ENCODE measurements around the gene SHROOM3.

Gene SHROOM3

DNA sequence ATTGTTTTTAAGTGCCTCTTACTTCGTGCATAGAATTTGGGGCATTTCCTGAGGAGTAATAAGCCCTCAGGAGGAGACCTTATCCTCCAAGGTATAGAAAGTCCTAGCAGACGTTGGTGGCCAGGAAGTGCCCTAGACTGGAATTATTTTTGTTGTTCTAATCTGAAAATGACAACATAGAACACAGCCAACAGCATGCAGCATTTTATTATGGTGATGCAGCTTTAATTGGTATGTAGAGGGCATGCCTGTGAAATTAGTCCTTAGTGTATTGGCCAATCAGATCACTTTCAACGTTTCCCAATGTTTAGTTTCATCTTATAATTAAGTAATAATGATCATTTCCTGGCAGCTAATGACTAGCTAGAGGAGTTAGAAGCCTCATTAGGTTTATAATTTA is 199.2 kb downstream of the SHROOM3 start:
- DNase-seq, result no peak

DNA sequence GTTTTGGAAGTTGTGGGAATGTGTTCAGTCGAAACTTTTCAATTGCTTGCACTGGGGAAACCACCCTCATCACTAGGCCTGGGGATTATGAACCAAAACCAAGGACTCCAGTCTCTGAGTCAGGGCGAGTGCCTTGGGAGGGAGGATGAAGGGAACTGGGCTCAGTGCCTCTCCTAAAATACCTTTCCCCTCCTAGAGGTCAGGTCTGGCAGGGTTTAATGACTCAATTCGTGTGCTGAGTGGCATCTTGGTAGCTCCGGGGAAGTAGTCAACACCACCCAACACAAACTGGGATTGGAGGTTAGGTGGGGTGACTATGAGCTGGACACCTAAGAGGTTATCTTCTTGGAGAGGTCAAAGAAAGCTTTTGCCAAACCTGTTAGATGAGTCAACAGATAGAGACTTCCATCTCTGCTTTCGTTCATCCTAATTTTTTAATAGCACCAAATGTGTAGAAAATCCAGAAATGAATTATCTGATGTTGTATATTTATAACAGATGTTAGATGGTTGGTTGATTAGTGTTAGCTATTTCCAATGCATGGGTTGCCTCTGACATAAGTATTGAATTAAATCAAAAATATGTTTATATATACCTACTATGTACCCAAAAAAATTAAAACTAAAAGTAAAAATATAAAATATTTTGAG is 202.8 kb downstream of the SHROOM3 start:
- no peak for DNase-seq

DNA sequence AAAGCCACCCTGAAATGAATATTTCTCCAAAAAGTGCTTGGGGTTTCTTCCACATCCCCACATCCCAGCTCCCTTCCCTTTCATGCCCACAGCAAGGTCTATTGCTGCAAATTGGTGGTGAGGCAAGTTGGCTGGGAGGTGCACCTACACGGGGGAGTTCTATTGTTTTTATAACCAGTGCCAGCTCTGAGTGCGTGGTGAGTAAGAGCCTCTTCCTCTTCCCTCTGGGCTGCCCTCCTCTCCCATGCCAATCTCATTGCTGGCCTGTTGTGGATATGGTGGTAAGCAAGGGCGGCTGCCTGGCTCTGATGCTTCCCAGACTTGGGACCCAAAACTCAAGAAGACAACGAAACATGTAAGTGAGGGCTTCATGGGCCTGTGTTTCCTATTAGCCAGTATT is 204.3 kb downstream of the SHROOM3 start:
- no peak for DNase-seq

DNA sequence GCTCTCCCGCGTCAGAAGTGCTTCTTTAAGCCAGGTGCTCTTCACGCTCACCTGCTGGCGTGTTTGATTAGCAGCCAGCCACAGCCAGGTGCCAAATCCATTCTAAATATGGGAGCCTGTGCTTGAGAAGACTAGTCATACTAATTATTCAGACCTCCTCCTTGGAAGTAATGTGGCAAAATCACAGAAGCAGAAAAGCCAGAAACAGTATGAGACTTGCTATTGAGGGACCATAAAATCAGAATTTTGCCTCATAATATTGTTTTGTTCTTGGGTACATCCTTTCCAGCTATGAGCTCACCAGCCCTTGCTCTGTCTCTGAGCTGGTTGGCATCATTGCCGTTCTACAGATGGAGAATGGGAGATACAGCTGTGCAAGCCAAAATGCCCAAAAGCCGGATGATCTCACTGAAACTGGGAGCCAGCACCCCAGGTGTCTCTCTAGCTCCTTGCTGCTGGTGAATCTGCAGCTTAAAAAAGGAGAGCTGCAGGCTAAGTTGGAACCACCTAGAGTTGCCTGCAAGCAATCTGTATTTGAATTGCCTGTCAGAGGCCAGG is 205.4 kb downstream of the SHROOM3 start:
- DNase-seq, result no peak

DNA sequence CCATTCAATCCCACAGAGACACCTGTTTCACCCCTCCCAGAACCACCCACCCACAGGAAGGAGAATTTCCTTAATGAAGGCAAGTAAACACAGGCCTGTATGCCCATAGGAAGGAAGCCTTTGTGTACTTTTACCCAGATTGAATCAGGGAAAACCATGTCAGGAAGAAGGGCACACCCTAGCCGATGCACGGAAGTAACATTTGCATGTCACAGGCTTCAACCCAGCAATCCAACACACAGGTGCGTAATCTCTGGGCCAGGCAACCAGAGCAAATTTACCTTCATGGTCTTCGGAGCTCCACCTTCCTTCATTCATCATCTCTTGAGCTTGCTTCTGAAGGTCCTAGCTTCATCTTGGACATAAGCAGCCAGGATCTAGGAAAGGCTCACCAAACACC is 206.3 kb downstream of the SHROOM3 start:
- DNase-seq, result no peak

DNA sequence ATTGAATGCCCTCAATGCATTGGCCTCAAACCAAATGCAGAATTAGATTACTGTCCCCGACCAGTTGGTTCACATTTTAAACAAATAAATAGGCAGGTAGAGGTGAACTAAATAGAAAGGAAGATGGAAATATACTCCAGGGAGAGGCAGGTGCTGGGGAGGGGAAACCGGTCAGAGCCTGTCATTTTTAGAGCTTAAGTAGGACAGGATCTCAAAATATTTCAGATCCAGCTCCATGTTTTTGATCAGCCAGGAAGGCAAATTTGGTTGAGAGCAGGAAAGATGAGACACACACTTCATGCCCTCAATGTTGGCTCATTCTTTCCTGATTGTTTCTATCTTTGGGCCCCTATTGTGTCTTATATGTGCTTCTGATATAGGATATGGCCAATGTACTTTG is 206.7 kb downstream of the SHROOM3 start:
- DNase-seq, result no peak

DNA sequence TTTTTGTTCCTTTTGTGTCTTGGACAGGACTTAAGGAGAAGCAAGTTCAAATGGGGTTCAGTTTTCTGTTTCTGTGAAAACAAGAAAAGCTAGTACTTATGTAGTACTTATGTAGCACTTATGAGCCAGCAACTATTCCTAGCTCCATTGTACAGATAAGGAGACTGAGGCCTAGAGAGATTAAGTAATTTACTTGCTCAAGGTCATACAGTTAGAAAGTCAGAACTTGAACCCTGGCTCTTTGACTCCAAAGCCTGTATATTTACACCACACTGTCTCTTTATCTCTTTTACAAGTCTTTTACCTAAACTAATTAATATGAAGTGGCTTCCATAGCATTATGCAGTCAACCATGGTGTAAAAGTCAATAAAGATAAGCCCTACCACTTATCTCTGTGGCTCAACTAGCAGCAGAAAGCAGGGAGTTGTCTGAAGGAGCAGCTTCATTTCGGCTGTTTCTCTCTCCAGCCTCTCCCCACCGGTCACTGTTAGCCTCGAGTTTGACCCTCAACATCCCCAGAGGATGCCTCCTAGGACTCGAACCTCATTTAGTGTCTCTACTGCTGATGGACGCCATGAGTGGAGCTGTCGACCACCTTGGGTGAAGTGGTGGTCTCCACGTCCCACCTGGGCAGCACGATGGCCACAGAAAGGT is 209.9 kb downstream of the SHROOM3 start:
- DNase-seq, result no peak

DNA sequence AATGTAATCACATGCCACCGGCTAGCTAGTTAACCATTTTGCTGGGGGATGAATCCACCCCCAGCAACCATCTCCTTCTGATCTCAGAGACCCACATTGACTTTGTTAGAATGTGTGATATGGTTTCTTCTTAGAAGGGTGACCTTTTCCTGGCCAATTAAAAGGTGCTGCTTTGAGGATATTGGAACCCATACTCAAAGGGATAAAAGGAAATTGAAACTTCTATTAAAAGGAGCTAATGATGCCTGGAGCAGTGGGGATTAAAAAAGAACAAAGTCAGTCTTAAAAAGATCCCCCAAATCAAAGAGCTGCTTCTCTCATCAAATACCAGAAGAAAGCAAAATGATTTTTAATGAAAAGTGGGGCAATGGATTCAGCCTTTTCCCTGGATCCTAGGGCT is 214.1 kb downstream of the SHROOM3 start:
- DNase-seq, result no peak

DNA sequence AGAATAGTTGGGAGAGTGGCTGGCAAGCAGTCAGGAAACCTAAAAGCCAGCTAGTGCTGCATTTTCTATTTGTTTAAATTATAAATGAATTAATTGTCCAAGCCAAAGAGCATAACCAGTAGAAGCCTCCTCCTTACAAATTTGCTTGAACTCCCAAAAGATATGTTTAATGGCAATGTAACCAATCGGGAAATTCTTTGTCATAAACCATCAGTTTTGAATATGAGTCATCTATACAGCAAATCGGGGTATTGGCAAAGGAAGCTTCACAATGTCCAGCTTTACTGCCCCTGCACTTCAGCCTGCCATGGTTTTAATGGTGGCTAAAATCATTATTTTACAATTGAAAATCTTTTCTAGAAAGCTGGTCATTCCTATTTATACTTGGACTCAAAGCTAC is 216.6 kb downstream of the SHROOM3 start:
- DNase-seq, result no peak

DNA sequence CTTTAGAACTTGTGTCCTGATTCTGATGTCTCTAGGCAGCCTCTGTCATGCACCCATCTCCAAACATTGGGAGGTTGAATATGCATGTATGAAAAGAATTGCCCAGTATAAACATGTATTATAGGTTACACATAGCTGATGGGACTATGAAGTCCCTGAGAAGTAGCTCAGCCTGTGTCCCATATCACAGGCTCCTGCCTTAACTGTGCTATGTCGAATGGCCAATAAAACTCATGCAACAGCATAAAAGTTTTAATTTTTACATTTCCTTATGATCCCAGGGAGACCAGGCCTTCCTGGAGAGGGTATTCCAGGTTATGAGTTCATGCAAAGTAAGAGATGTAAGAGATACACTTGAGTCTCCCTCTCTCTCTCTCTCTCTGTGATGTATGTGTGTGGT is 217.4 kb downstream of the SHROOM3 start:
- DNase-seq, result no peak

DNA sequence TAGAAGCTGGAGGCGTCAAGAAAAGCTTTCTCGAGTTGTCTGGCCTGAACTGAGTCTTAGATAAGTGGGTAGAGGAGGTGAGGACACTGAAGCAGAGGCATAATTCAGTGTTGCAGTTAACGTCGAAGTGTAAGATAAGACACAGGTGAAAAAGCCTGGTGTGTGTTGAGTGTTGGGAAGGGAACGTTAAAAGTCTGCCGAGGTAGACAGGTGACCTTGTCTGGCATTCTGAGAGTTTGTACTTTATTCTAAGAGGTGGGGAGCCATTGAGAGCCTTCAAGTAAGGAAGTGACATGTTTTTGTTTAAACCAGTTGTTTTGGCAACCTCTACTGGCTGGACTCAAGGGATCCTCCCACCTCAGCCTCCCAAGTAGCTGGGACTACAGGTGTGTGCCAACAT is 219.1 kb downstream of the SHROOM3 start:
- DNase-seq, result no peak

DNA sequence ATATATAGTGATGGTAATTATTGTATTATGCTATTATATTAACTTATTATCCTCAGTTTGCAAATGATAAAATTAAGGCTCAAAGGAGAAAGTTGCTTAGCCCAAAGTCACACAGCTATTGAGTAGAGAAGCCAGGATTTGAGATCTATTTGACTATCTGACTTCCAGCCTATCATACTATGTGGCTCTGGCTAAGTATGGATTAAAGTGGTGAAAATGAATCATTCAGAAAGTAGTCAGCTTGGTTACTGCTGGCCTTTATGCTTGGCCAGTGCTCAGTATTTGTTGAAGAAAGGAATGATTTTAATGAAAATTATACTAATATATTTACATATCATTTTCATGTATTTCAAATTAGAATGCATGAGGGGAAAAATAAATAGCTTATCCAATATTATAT is 219.8 kb downstream of the SHROOM3 start:
- DNase-seq, result no peak

DNA sequence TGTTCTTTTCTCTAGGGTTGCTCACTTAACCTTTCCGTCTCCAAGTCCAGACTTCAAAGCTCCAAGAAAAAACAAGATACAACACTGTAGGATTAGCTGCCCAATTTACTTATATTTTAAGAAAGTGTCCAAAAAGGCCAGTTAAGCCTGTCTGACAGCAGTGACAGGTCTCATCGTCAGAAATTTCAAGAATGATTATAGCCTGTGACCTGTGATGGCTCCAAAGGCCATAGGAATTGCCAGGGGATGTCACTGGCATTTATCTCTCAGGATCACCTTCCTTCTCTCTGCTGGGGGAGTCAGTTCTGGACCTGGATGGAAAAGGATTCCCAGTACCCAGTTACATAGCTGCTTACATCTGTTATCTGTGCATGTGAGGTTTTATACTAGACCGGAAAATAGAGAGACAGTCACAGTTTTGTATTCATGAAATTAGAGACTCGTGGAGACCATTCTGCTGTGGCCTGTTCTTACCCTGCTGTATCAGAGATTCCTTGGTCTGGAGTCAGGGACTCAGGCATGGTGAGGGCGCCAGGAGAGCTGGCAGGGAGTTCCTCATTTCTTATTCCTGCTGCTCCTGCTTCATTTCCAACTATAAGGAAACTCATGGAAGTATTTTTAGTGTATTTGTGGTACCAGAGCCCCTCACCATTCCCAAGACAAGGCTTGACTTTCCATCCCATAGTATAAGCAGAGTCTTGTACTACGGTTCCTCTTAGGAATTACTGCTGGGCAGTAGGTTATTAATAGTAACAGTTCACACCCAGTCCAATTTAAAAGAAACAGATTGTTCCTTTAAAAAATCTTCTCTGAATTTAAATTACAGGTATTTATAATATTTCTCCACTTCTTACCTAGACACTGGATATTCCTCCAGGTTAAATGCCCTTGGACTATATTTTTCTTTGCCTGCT is 220.8 kb downstream of the SHROOM3 start:
- no peak for DNase-seq

DNA sequence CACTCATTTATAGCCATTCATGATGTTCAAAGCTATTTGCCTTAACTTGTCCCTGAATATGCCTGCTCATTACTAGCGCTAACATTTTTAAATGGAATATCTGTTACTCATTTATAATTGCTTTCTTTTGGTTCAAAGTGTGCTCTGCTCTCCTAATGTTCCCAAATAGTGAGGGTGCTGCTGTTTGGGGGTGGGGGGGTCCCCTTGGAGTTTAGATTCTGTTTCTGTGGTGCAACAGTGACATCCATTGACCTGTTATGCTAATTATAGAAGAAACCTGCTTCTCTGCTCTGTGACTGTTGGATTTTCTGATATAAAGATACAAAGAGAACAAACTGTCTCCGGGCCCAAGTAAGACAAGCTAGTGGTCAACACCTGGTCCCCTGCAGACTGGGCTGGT is 222.4 kb downstream of the SHROOM3 start:
- no peak for DNase-seq

DNA sequence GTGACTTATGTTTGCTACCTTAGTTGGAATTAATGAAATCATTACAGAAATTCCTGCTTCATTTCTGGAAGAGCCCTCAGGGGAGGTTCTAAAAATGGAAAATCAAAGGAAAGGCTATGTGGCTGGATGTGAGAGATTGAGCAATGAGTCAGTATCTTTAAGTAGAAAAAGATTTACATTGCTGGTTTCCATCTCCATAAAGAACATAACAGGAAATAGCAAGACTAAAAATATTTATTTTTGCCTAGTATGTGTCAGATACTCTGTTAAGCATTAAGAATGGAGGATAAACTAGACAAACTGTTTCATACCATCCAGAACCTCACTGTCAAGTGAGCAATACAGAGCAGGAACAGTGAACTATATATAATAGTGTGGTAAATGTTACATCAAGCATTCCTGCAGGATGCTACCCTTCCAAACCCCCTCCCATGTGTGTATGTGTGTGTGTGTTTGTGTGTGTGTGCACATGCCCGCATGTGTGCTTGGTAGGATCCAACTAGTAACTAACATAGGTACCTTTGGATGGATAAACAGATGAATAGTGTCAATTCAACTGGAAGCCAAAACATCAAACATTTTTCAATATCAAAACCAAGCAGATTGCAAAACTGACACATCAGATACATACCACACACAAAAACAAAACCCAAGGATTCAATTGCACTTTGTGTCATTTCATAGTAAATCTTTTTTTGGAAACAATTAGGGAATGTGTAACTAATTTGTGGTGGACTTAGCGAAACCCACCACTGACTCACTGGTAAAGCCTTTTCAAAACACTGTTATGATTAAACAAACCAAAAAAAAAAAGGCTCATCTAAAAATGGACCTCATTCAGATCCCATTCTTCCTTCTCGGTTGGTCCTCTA is 223.4 kb downstream of the SHROOM3 start:
- no peak for DNase-seq

DNA sequence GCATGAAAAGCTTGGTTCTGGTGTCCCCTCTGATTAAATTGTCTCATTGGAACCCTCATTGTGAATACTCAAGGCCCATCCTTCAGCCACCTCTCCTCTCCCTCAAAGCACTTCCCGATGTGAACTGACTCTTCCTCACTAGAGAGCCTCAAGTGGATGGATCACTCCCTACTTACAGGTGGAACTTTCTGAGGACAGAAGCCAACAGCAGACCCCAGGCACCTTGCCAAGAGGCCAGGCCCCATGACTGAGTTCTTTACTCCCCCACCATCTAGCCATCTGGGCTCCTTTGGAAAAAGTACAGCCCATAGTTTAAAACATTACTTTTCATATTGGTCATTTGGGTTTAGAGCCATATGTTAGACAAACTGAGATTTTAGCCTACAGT is 224.1 kb downstream of the SHROOM3 start:
- DNase-seq, result no peak

DNA sequence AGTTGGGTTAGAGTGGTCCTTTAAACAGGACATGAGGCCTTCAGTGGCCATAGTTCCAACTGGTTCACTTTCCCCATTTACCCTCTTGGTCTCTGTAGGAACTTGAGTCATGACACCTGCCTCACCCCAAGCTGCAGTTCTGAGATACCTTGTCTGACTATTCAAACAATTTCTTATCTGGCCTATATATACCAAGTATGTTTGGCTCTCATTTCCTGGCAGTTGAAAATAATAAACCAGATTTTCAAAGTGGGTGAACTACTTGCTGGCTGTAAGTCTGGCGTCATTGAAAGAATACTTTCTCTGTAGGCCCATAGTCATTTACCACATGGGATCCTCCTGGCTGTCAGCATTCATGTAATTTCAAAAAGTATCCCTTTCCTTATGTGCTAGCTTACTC is 228.8 kb downstream of the SHROOM3 start:
- DNase-seq, result no peak

DNA sequence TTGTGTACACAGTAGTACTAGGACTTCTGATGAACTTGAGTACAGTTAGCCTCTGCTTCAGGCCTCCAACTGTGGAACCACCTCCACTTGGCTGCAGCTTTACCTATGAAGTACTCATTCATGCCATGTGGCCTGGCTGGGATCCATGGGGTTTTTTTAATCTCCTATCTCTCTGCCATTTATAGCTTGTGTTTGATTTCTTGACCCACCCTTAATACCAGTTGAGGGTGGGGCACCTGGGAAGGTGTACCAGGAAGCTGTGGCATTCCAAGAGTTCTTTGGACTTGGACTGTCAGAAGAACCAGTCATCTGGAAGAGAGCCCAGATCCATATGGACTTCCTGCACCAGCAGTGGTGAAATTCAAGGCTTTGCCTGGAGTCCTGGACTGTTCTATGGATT is 230.1 kb downstream of the SHROOM3 start:
- DNase-seq, result no peak

DNA sequence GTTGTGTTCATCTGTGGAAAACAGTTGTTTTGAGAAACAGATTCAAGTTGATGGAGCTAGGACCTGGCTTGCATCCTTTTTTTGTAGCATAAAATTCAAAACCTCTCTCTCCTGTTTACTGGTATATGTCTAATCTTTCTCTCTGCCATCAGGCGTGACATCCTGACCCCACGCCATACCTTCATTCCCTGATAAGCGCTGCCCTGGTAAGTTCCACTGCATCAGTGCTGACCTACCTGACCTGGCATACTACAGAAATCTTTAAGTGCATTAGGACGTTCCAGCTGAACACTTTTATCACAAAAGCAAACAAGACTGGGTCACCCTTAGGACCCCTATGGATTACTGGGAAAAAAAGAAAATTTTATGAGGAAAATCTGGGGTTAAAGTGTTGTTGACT is 230.7 kb downstream of the SHROOM3 start:
- DNase-seq, result no peak

DNA sequence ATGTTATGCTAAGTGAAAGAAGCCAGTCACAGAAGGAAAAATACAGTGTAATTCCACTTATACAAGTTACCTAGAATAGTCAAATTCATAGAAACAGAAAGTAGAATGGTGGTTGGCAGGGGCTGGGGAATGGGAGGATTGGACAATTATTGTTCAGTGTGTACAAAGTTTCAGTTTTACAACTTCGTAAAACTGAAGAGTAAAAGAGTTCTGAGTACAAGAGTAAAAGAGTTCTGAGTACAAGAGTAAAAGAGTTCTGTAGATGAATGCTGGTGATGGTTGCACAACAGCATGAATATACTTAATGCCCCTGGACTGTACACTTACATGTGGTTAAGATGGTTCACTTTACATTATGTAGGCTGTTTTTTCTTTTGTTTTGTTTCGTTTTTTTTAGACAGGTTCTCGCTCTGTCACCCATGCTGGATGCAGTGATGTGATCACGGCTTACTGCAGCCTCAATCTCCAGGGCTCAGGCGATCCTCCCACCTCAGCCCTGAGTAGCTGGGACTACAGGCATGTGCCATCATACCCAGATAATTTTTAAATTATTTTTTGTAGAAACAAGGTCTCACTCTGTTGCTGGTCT is 232.0 kb downstream of the SHROOM3 start:
- no peak for DNase-seq

DNA sequence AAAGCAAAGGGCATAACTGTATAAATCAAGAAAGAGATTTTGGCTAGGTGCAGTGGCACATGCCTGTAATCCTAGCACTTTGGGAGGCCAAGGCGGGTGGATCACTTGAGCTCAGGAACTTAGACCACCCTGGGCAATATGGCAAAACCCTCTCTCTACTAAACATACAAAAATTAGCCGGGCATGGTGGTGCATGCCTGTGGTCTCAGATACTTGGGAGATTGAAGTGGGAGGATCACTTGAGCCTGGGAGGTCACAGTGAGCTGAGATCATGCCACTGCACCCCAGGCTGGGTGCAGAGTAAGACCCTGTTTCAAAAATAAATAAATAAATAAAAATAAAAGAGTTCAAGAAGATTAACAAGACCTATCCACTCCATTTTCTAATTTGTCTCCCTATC is 235.6 kb downstream of the SHROOM3 start:
- DNase-seq, result no peak

DNA sequence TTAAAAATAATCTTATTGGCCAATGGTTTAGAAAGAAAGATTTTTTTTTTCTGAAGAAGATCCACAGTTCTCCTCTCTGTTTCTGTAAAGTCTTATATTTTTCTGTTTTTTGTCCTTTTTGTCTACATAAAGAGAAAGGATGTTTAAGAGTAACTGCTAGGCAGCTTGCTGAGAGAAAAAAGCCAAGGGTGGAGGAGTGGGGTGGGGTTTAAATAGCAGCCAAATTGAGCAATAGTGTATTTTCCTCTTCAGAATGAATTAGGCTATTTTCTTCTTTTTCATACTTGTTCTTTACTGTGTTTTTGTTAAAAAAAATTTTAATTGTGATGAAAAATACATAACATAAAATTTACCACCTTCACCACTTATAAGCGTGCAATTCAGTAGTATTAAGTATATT is 238.3 kb downstream of the SHROOM3 start:
- no peak for DNase-seq

Measured in NK-92 treated with Interleukin-12 subunit alpha and Interleukin-12 subunit beta, amount 100 ng/mL, for 24 hours (cell line).